Measurements from ENCODE around the gene VWA5A.
A peak's percentile ranks its signal among the peaks of the same experiment; 100 is the strongest.

- peak in 1 of 5 experiments; percentile 17 for TF ChIP-seq CTCF (IDR thresholded peaks at IDR 0.05 in 4 of 5, conservative IDR thresholded peaks at IDR 0.05 in 1 of 5)
- TF ChIP-seq POLR2A (IDR thresholded peaks at IDR 0.05), result no peak
Observed at GRCh38 chr11:124071623-124071948, 43.7 kb upstream of the VWA5A start.
